Thyroid gland (tissue), 4 donors: Measurements from ENCODE around the gene PRLH. TPM values are rescaled to one million over a fixed set of nuclear protein-coding genes. Genes with fewer than 3 reads are reported as not detected.

Source experiments
- DNase-seq, 2 donors: peaks; one replicate each; pipeline ENCODE4 v3.0.0-alpha.2; 2019
- H3K27ac ChIP-seq, 3 donors: fragments of 200-600 bp; sonication (generic); 1 replicate in 2 of 3; 2 replicates in 1 of 3; pipeline ENCODE4 v1.5.1; 2016 to 2019; ENCODE audit warnings: mild to moderate bottlenecking in 1 of 3, moderate library complexity in 1 of 3
- H3K27me3 ChIP-seq: fragments of 200-600 bp; sonication (generic); one replicate; pipeline ENCODE4 v1.5.1; 2019
- H3K36me3 ChIP-seq, 2 donors: fragments of 200-600 bp; sonication (generic); one replicate each; pipeline ENCODE4 v1.5.1; 2016 to 2019
- H3K4me1 ChIP-seq, 2 donors: fragments of 200-600 bp; sonication (generic); one replicate each; pipeline ENCODE4 v1.5.1; 2017 to 2019
- H3K4me3 ChIP-seq, 3 donors: fragments of 200-600 bp; sonication (generic); replicated peaks in 1 of 3; 1 replicate in 2 of 3; 2 replicates in 1 of 3; pipeline ENCODE4 v1.5.1; 2016; ENCODE audit warnings: mild to moderate bottlenecking in 1 of 3
- H3K9me3 ChIP-seq: fragments of 200-600 bp; sonication (generic); one replicate; pipeline ENCODE4 v1.5.1; 2017
- POLR2A ChIP-seq, 2 donors: fragments of 450-650 bp; IDR thresholded peaks; one replicate each; pipeline ENCODE4 v1.6.1; 2017; ENCODE audit warnings: antibody characterized with exemption in 2 of 2, mild to moderate bottlenecking in 2 of 2, moderate library complexity in 1 of 2
- whole genome bisulfite sequencing, 2 donors: methylation state at CpG; one replicate each; pipeline ENCODE4 v1.1.5; 2017; 5-methylcytosine and 5-hydroxymethylcytosine counted together
- intact Hi-C: fragments of 100-400 bp; cut with DNase I; formaldehyde crosslinking; loops from one replicate; pipeline ENCODE4 v1.15.1; 2023
- small RNA-seq: library from RNA; depleted of rRNA; stranded (forward); fragments of <200 nt; gene quantifications from one replicate; pipeline ENCODE3, GENCODE V24; 2016
- total RNA-seq, 4 donors: library from RNA; depleted of rRNA; stranded (reverse); fragments of >200 nt; gene quantifications; one replicate each; pipeline ENCODE4 v1.2.3, GENCODE V29; 2016
- TF ChIP-seq, protein P1 (sequence below), 6 experiments: fragments of 200-600 bp in 3 of 6; fragments of 450-650 bp in 3 of 6; sonication (generic) in 3 of 6; IDR thresholded peaks; one replicate each; pipeline ENCODE4 v1.5.1; 2016 to 2019; ENCODE audit warnings: antibody characterized with exemption in 6 of 6, mild to moderate bottlenecking in 2 of 6, inconsistent platforms in 1 of 6, moderate library complexity in 1 of 6

Gene PRLH
- total RNA-seq, 4 donors from 2014 or later, result not detected

DNA sequence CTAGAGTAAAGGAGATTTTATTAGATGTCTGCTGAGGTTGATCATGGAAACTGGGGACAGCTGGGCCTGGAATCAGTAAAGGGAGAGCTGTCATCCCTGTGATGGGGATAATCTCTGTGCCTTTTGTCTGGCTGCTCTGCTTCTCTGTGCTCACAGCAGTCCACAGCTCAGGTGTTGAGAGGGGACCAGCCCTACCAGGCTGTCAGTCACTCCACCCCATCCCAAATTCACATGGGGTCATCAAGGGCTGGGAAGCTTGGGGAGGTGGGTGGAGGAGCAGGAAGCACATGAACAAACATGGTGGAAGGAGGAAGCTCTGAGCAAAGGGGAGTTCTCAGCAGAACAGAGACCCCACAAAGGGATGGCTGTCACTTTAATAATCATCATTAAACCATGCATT, 47.3 kb downstream of the PRLH start:
- peaks cover 12 to 41% of the 10 kb centered on the region in 2 donors for H3K4me1 ChIP-seq
- H3K27me3 ChIP-seq, result no peaks in the 10 kb centered on the region
- no peaks in the 10 kb centered on the region for H3K36me3 ChIP-seq
- intact Hi-C loops, result no loop called here
- TF ChIP-seq POLR2A (IDR thresholded peaks at IDR 0.05), result no peak
- TF ChIP-seq, protein P1, sequence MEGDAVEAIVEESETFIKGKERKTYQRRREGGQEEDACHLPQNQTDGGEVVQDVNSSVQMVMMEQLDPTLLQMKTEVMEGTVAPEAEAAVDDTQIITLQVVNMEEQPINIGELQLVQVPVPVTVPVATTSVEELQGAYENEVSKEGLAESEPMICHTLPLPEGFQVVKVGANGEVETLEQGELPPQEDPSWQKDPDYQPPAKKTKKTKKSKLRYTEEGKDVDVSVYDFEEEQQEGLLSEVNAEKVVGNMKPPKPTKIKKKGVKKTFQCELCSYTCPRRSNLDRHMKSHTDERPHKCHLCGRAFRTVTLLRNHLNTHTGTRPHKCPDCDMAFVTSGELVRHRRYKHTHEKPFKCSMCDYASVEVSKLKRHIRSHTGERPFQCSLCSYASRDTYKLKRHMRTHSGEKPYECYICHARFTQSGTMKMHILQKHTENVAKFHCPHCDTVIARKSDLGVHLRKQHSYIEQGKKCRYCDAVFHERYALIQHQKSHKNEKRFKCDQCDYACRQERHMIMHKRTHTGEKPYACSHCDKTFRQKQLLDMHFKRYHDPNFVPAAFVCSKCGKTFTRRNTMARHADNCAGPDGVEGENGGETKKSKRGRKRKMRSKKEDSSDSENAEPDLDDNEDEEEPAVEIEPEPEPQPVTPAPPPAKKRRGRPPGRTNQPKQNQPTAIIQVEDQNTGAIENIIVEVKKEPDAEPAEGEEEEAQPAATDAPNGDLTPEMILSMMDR (IDR thresholded peaks at IDR 0.05), result no peak
- DNase-seq, result no peak
- H3K9me3 ChIP-seq, result no peaks in the 10 kb centered on the region
- H3K27ac ChIP-seq, result peak overlapping the region; percentile 7 to 69 (median 62)
- no peak overlapping the region for H3K4me3 ChIP-seq

DNA sequence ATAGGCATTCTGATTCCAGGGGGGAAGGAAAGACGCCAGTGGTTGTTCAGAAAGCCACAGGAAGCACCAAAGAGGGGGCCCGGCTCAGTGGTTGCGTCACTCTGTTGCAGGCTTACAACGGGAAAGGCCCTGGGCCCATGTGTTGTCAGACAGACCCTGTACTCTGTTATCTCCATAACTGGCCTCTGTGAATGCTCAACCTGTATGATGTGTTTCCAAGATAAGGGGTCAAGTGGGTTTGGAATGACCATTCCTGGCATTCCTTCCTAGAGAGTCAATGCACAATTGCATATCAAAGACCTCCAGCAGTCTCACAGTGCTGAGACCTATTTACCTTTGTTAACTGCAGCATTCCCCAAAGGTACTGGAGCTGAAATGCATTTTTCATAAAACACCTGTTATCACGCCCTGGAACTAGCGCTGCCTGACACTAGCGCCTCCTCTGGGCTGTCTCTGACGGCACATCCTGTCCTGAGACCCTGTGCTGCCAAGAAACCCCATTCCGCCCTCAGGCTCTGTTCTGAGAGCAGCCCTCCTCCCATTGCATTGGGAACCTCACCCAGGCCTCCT, 47.9 kb downstream of the PRLH start:
- Histone ChIP-seq H3K36me3 (no peaks in the 10 kb centered on the region), H3K27ac (peak overlapping the region; percentile 9 to 69 (median 62)), H3K4me3 (no peak overlapping the region), H3K27me3 (no peaks in the 10 kb centered on the region), H3K4me1 (peaks cover 12 to 41% of the 10 kb centered on the region in 2 donors), H3K9me3 (no peaks in the 10 kb centered on the region)
- WGBS, 2 donors, result 58% methylated on average over 9 of the region's 9 CpGs
- intact Hi-C loops, result no loop called here
- peak; percentile 43 to 71 for DNase-seq
- no peak for TF ChIP-seq POLR2A (IDR thresholded peaks at IDR 0.05)
- TF ChIP-seq, protein P1 (IDR thresholded peaks at IDR 0.05), result peak in 4 of 6 experiments; percentile 44 to 59 (median 51)

DNA sequence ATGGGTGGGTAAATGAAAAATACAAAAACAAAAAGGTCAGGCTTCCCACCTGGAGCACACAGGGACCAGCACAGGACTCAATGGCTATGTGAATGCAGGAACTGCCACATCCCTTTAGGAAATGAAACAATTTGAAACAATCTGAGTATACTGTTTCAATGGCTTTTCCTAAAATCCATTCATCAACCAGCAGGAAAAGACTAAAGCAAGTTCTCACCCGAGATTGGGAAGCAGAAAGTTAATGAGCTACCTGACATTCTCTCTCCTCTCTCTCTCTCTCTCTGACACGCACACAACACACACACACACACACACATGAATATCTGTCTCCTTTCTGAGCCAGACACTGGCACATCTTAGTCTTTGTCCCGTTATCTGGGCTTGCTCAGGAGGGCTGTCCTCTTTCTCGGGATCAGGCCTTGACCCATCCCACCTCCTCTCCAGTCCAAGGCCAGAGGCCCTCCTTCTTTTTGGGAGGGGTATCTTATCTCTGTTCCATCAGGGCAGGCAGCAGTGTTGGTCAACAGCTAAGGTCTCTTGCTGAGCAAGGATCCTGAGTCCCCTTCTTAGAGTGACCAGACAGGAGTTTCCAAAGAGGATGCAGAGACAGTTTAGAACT, 49.4 kb downstream of the PRLH start:
- intact Hi-C loops, result no loop called here
- H3K27ac ChIP-seq, result peak overlapping the region in 2 of 3 donors; percentile 69 to 76
- no peaks in the 10 kb centered on the region for H3K27me3 ChIP-seq
- H3K4me1 ChIP-seq, result peaks cover 12 to 41% of the 10 kb centered on the region in 2 donors
- H3K36me3 ChIP-seq, result no peaks in the 10 kb centered on the region
- H3K9me3 ChIP-seq, result no peaks in the 10 kb centered on the region
- TF ChIP-seq, protein P1 (IDR thresholded peaks at IDR 0.05), result no peak
- no peak for TF ChIP-seq POLR2A (IDR thresholded peaks at IDR 0.05)
- H3K4me3 ChIP-seq, result no peak overlapping the region
- DNase-seq, result no peak
- 68 to 76% methylated on average over 4 of the region's 4 CpGs for WGBS, 2 donors

DNA sequence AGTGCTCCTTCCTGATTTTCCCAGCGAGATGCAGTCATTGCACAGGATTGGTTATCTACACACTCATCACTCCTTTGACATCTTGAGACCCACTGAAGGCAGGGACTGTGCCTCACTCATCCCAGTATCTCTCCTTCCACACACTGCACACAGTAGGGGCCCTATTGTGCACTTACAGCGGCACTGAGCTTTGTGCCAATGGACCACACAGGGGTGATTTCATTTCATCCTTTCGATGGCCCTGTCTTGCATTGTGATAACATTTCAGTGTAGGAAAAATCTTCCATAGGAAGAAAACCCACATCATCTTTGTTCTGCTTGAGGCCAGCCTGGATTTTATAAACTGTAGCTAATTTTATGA, 50.0 kb downstream of the PRLH start:
- WGBS, 2 donors, result 53 to 71% methylated on average over 3 of the region's 3 CpGs
- Histone ChIP-seq H3K36me3 (no peaks in the 10 kb centered on the region), H3K4me1 (peaks cover 12 to 41% of the 10 kb centered on the region in 2 donors), H3K27ac (peak overlapping the region in 2 of 3 donors; percentile 69 to 76), H3K4me3 (no peak overlapping the region), H3K9me3 (no peaks in the 10 kb centered on the region), H3K27me3 (no peaks in the 10 kb centered on the region)
- TF ChIP-seq, protein P1 (IDR thresholded peaks at IDR 0.05), result no peak
- no peak for TF ChIP-seq POLR2A (IDR thresholded peaks at IDR 0.05)
- DNase-seq, result no peak
- intact Hi-C loops, result no loop called here

Small RNA genes within 50 kb of the gene (small RNA-seq; reads per million reads assigned to genes)
- gene RNU6-1140P, result not detected

Other genes starting within 250 kb of the PRLH start
- 100 to 1,000 TPM in 3 of 4 donors, 10 to 100 TPM in 1; 82.6 to 168 (median 146) TPM for gene COL6A3, start 152.4 kb upstream of the PRLH start, total RNA-seq
- gene MLPH, start 79.3 kb upstream of the PRLH start, total RNA-seq, result 100 to 1,000 TPM in 1 of 4 donors, 10 to 100 TPM in 3; 41.3 to 107 (median 58.6) TPM
- 10 to 100 TPM; 37.6 to 88.1 (median 70.1) TPM for gene RAB17, start 24.2 kb downstream of the PRLH start, total RNA-seq
- gene LRRFIP1, start 61.0 kb downstream of the PRLH start, total RNA-seq, result 100 to 1,000 TPM in 2 of 4 donors, 10 to 100 TPM in 2; 76.1 to 113 (median 96.6) TPM
- 1 to 10 TPM in 3 of 4 donors, under 1 TPM in 1; 0.89 to 4.1 (median 1.5) TPM for gene RBM44, start 232.2 kb downstream of the PRLH start, total RNA-seq